Lower leg skin (tissue), 4 donors: Measurements from ENCODE around the gene LYZL1. TPM values are rescaled to one million over a fixed set of nuclear protein-coding genes. Genes with fewer than 3 reads are reported as not detected.
"Not testable (repeated sequence)": the region's sequence is repeated elsewhere in the genome, so short reads cannot be mapped to it uniquely, and the experiment has no call there.

Experiments used
- DNase-seq, 2 donors: peaks; one replicate each; pipeline ENCODE4 v3.0.0-alpha.2; 2019; ENCODE audit warnings: low spot score in 2 of 2
- H3K4me3 ChIP-seq: fragments of 200-600 bp; sonication (generic); 2 replicates; pipeline ENCODE4 v1.5.1; 2017; ENCODE audit warnings: mild to moderate bottlenecking, low read depth; ENCODE audit not compliant: poor library complexity, severe bottlenecking
- CTCF ChIP-seq, 3 donors: fragments of 450-650 bp; IDR thresholded peaks; one replicate each; pipeline ENCODE4 v1.5.1; 2016; ENCODE audit warnings: antibody characterized with exemption in 3 of 3, mild to moderate bottlenecking in 3 of 3, moderate library complexity in 2 of 3
- POLR2A ChIP-seq, 2 donors: fragments of 450-650 bp; IDR thresholded peaks; one replicate each; pipeline ENCODE4 v1.6.1; 2016 to 2017; ENCODE audit warnings: antibody characterized with exemption in 2 of 2, mild to moderate bottlenecking in 1 of 2, moderate library complexity in 1 of 2
- WGBS, 2 donors: methylation state at CpG; one replicate each; pipeline ENCODE4 v1.1.5; 2018; 5-methylcytosine and 5-hydroxymethylcytosine counted together
- intact Hi-C: fragments of 100-400 bp; cut with DNase I; formaldehyde crosslinking; loops from one replicate; pipeline ENCODE4 v1.15.0; 2023; ENCODE audit warnings: low total_unique reads
- total RNA-seq, 4 donors: library from RNA; depleted of rRNA; stranded (reverse); fragments of >200 nt; gene quantifications; one replicate each; pipeline ENCODE4 v1.1.0, GENCODE V29; 2016

Gene LYZL1
- total RNA-seq, 4 donors from 2014 or later, result not detected

DNA sequence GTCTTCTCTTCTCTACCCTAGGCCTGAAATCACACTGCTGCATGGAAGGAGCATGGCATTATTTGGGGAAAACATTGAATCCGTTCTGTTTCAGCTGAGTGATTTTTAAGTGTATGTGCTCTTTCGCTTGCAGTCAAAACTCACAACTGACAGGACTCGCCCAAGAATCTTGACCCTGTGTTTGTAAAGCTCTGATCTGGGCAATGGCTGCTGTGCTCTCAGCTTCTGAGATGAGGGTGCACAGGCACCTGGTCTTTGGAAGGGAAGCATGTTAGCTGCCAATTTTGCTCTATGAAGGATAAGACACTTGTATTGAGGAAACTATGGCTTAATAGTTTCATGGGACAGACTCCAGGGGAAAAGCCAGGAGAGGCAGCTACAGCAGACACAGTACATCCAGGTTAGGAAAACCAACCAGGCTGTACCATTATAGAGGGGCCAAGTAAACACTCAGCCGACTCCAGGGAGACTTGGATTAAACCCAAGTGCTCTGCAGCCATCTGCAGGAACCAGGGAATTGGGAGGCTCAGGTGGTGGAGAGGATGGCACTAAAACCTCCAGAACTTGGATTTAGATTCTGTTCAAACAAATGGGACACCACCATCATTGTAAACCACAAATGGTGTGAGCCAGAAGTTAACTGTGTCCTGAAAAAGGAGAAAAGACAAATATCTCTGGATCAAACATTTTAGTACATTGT lies 43.3 kb downstream of the LYZL1 start:
- H3K4me3 ChIP-seq, result no peak overlapping the region
- TF ChIP-seq POLR2A (IDR thresholded peaks at IDR 0.05) (no peak), CTCF (IDR thresholded peaks at IDR 0.05) (no peak)
- WGBS, 2 donors, result 85% methylated on average over 4 of the region's 4 CpGs
- intact Hi-C loops, result no loop called here
- DNase-seq, result no peak

GRCh38 chr10:29332761-29333148 lies 43.9 kb downstream of the LYZL1 start:
- no peak overlapping the region for H3K4me3 ChIP-seq
- no peak for TF ChIP-seq POLR2A (IDR thresholded peaks at IDR 0.05)
- TF ChIP-seq CTCF (IDR thresholded peaks at IDR 0.05), result no peak
- intact Hi-C loops, result no loop called here
- DNase-seq, result no peak
- WGBS, 2 donors, result 52% methylated on average over 5 of the region's 5 CpGs

DNA sequence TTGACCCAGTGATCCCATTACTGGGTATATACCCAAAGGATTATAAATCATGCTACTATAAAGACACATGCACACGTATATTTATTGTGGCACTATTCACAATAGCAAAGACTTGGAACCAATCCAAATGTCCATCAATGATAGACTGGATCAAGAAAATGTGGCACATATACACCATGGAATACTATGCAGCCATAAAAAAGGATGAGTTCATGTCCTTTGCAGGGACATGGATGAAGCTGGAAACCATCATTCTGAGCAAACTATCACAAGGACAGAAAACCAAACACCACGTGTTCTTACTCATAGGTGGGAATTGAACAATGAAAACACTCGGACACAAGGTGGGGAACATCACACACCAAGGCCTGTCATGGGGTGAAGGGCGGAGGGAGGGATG lies 48.7 kb downstream of the LYZL1 start:
- DNase-seq, H3K4me3 ChIP-seq, intact Hi-C loops: not testable (repeated sequence)
- 74 to 90% methylated on average over 4 of the region's 4 CpGs for WGBS, 2 donors

GRCh38 chr10:29343607-29344038 lies 54.8 kb downstream of the LYZL1 start:
- WGBS, 2 donors, result 57 to 61% methylated on average over 7 of the region's 7 CpGs
- intact Hi-C loops, result no loop called here
- TF ChIP-seq POLR2A (IDR thresholded peaks at IDR 0.05) (no peak), CTCF (IDR thresholded peaks at IDR 0.05) (no peak)
- no peak for DNase-seq
- H3K4me3 ChIP-seq, result no peak overlapping the region

DNA sequence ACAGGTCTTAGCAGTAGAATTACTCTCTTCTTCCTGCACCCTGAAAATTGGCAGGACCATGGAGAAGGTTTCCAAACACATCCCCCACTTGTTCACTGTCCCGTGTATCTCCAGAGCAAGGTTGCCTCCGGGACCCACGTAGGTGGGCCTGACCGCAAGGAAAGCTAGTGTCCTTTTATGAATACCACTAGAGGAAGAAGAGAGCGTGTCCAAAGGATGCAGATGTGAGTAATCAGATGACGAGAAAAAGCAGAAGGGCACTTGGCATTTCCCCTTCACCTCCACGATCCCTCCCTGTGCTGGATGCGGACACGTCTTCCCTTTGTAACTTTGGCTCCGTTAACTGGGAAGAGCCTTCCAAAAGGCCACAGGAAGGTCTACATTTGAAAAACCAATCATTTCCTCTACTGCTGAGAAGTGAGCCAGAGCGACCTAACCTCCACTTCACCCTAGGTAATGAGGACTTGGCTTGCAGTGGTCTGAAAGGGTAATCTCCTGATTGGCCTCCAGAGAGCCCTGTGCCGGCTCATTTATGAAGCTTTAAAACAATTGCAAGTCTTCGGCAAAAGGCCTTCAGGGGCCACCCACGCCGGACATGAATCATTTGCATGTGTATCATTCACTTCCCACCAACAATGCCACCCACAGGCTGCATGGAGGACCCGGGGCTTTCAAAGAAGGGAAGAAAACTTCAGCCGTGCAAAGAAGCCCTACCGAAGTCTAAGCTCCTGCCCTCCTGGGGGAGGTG lies 55.4 kb downstream of the LYZL1 start:
- TF ChIP-seq CTCF (IDR thresholded peaks at IDR 0.05) (no peak), POLR2A (IDR thresholded peaks at IDR 0.05) (no peak)
- H3K4me3 ChIP-seq, result no peak overlapping the region
- intact Hi-C loops, result no loop called here
- no peak for DNase-seq
- WGBS, 2 donors, result 59 to 60% methylated on average over 18 of the region's 18 CpGs

DNA sequence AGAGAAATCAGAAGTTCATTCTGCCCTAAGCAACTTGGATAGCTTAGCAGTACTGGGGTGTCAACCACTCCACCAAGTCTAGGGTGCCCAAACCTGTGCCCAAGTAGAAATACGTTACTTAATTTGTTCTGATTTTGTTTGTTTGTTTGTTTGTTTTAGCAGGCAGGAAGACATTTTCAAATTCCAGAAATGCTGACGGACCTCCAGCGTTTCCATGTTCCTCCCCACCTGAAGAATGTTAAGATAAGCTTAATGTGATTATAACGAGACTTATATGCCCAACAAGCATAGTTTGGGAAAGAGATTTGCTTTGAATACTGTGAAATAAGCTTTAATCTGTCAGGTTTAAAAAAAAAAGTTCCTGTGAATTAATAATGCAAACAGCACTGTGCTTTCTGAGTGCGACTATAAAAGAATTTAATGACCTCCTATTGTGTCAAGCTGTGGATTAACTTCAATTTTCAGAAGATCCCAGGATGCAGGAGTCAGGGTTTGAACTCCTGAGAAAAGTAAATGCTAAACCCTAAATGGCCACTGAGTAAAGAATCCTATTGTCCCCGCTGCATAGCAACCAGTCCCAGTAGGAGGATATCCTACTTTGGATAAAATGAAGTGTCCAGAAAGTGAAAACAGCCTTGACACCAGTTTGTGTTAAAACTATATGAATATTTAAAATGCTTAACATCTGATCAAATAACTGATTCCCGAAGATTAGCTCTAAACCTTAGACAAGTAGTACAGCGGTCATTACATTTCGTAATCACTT lies 56.5 kb downstream of the LYZL1 start:
- H3K4me3 ChIP-seq, result no peak overlapping the region
- 88 to 90% methylated on average over 9 of the region's 9 CpGs for WGBS, 2 donors
- intact Hi-C loops, result no loop called here
- TF ChIP-seq POLR2A (IDR thresholded peaks at IDR 0.05) (no peak), CTCF (IDR thresholded peaks at IDR 0.05) (no peak)
- no peak for DNase-seq
